ENCODE results near the gene PARP6. TPM values are rescaled to one million over a fixed set of nuclear protein-coding genes. Genes with fewer than 3 reads are reported as not detected.
A peak's percentile ranks its signal among the peaks of the same experiment; 100 is the strongest.

Gene PARP6
- total RNA-seq, 1 donor from 2014 or later = 134 TPM

DNA sequence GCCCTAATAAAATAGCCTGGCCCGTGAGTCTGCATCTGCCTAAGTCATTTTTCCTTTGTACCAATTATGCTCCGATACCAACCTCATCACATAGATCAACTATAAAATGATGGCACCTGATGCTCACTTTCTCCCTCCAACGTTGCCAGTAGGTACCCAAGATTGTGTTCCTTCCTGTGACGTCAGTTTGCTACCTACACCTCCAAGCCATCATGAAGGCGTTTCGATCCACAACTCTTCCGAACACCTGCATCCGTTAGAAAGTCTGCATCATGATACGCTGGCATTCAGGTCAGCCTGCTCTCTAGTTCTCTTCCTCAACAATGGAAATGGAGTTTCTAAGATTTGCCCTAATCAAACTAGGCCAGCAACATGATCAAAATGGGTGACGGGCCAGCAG is 49.1 kb downstream of the PARP6 start:
- Mint-ChIP-seq H3K27me3 (ENCODE audit: low read depth) (no peaks in the 10 kb centered on the region), H3K36me3 (peaks cover 13% of the 10 kb centered on the region), H3K27ac (no peak overlapping the region), H3K4me3 (no peak overlapping the region), H3K9me3 (no peaks in the 10 kb centered on the region), H3K4me1 (peaks cover 54% of the 10 kb centered on the region)
- TF ChIP-seq, protein P1, sequence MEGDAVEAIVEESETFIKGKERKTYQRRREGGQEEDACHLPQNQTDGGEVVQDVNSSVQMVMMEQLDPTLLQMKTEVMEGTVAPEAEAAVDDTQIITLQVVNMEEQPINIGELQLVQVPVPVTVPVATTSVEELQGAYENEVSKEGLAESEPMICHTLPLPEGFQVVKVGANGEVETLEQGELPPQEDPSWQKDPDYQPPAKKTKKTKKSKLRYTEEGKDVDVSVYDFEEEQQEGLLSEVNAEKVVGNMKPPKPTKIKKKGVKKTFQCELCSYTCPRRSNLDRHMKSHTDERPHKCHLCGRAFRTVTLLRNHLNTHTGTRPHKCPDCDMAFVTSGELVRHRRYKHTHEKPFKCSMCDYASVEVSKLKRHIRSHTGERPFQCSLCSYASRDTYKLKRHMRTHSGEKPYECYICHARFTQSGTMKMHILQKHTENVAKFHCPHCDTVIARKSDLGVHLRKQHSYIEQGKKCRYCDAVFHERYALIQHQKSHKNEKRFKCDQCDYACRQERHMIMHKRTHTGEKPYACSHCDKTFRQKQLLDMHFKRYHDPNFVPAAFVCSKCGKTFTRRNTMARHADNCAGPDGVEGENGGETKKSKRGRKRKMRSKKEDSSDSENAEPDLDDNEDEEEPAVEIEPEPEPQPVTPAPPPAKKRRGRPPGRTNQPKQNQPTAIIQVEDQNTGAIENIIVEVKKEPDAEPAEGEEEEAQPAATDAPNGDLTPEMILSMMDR (IDR thresholded peaks at IDR 0.05; ENCODE audit: unreplicated experiment) = no peak
- no peak for DNase-seq (ENCODE audit: low spot score in 2 of 2, unreplicated experiment in 2 of 2)

DNA sequence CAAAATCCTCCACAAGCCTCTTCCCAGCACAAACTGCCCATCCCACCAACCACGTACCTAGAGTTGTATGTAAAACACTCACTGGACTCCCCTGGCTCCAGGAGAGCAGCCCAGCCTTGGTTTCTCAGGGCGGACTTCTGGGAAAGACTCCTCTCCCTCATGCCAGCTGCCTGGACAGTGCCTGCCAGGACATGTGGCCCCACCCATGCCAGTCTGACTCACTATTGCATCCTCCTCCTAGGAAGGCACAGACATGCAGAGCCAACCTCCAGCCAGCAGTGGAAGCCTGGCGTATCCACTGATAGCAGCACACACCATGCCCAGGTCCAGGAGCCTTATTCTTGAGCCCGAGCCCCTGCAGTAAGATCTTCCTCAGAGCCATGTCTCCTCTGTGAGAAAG is 50.0 kb downstream of the PARP6 start:
- H3K4me1 Mint-ChIP-seq = peaks cover 48% of the 10 kb centered on the region
- TF ChIP-seq, protein P1 (IDR thresholded peaks at IDR 0.05; ENCODE audit: unreplicated experiment) = no peak
- no peak overlapping the region for H3K4me3 Mint-ChIP-seq
- H3K36me3 Mint-ChIP-seq = peaks cover 16% of the 10 kb centered on the region
- H3K9me3 Mint-ChIP-seq = no peaks in the 10 kb centered on the region
- no peaks in the 10 kb centered on the region for H3K27me3 Mint-ChIP-seq (ENCODE audit: low read depth)
- DNase-seq (ENCODE audit: low spot score in 2 of 2, unreplicated experiment in 2 of 2) = no peak
- H3K27ac Mint-ChIP-seq = peak overlapping the region; percentile 7

DNA sequence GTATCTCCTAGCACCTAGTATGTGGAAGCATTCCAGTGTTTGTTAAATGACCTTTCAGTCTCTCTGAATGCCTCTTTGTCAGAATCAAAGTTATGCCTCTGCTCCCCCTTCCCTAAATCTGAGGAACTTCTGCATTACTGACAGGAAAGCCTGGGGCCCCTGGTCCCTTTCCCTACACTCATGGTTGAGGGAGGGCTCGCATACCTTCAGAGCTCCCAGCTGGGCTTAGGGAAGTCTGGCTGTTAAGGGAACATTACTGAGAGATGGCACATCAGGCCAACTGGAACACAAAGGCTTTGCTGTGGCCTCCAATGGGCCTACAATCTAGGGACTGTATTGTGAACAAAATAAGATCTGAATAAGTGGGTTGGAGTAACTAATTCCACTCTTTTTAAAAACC is 51.7 kb downstream of the PARP6 start:
- peaks cover 34% of the 10 kb centered on the region for H3K4me1 Mint-ChIP-seq
- TF ChIP-seq, protein P1 (IDR thresholded peaks at IDR 0.05; ENCODE audit: unreplicated experiment) = no peak
- H3K27ac Mint-ChIP-seq = peak overlapping the region; percentile 67
- DNase-seq (ENCODE audit: low spot score in 2 of 2, unreplicated experiment in 2 of 2) = no peak
- peaks cover 20% of the 10 kb centered on the region for H3K36me3 Mint-ChIP-seq
- H3K4me3 Mint-ChIP-seq = no peak overlapping the region
- H3K27me3 Mint-ChIP-seq (ENCODE audit: low read depth) = no peaks in the 10 kb centered on the region
- no peaks in the 10 kb centered on the region for H3K9me3 Mint-ChIP-seq

DNA sequence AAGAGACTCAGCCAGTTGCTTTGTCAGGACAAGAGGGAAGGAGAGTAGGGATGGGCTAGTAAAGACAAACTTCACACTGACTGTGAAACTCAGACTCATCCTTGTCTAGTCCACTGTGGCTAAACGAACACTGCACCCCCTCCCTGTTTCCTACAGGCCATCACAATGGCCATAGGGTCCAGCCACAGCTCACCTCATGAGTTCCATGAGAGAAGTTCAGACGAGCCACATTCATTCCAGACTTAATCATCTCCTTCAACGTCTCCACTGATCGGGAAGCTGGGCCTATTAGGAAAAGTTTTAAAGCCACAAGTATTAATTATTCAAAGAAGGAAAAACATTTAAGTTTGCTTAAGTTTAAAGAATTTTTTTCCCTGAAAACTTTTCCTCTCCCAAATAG is 55.1 kb downstream of the PARP6 start:
- no peaks in the 10 kb centered on the region for H3K9me3 Mint-ChIP-seq
- H3K4me1 Mint-ChIP-seq = peaks cover 17% of the 10 kb centered on the region
- DNase-seq (ENCODE audit: low spot score in 2 of 2, unreplicated experiment in 2 of 2) = no peak
- no peak overlapping the region for H3K4me3 Mint-ChIP-seq
- peaks cover 28% of the 10 kb centered on the region for H3K36me3 Mint-ChIP-seq
- H3K27ac Mint-ChIP-seq = no peak overlapping the region
- no peaks in the 10 kb centered on the region for H3K27me3 Mint-ChIP-seq (ENCODE audit: low read depth)
- TF ChIP-seq, protein P1 (IDR thresholded peaks at IDR 0.05; ENCODE audit: unreplicated experiment) = no peak

DNA sequence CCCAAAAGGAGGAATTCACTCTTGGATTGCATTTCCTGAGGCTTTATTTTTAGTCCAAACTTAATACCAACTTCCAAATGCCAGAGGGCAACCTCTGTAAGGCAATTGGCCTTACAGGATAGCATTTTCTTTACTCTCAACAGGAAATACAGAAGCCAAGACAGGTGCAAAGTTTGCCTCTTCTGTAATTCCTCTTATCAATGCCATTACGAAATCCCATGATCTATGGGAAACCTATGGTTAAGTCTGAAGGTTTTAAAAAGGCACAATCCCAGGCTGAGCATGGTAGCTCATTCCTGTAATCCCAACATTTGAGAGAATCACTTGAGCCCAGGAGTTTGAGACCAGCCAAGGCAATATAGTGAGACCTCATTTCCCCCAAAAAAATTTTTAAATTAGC is 56.3 kb downstream of the PARP6 start:
- TF ChIP-seq, protein P1 (IDR thresholded peaks at IDR 0.05; ENCODE audit: unreplicated experiment) = no peak
- no peak overlapping the region for H3K4me3 Mint-ChIP-seq
- no peak for DNase-seq (ENCODE audit: low spot score in 2 of 2, unreplicated experiment in 2 of 2)
- H3K36me3 Mint-ChIP-seq = peaks cover 35% of the 10 kb centered on the region
- no peaks in the 10 kb centered on the region for H3K27me3 Mint-ChIP-seq (ENCODE audit: low read depth)
- no peaks in the 10 kb centered on the region for H3K9me3 Mint-ChIP-seq
- no peak overlapping the region for H3K27ac Mint-ChIP-seq
- H3K4me1 Mint-ChIP-seq = peaks cover 7% of the 10 kb centered on the region

DNA sequence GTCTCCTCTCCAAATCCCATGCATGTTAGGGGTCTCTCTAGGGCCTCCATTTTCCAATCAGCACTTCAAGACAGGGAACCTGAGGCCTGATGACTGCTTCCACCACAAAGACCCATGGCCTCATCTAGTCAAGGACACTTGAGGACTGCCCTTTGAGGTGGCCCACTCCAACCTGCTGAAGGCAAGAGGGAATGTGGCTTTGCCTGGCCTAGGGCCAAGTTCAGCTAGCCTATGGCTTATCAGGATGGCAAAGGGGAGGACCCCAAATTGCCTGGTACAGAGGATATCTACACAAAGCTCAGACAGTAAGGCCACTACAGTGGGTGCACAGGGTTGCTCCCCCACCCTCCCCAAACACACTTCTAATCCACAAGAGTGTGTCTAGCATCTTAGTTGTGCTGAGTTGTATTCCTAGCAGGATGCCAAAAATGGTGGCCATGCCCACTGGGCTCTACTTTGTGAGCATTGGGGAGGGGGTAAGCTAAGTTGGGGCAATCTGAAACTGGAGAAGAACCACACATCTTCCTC is 64.7 kb downstream of the PARP6 start:
- no peaks in the 10 kb centered on the region for H3K27me3 Mint-ChIP-seq (ENCODE audit: low read depth)
- no peaks in the 10 kb centered on the region for H3K9me3 Mint-ChIP-seq
- H3K27ac Mint-ChIP-seq = no peak overlapping the region
- H3K4me3 Mint-ChIP-seq = no peak overlapping the region
- no peaks in the 10 kb centered on the region for H3K4me1 Mint-ChIP-seq
- TF ChIP-seq, protein P1 (IDR thresholded peaks at IDR 0.05; ENCODE audit: unreplicated experiment) = no peak
- H3K36me3 Mint-ChIP-seq = peaks cover 54% of the 10 kb centered on the region
- DNase-seq (ENCODE audit: low spot score in 2 of 2, unreplicated experiment in 2 of 2) = no peak
